Measurements from ENCODE around the gene AKIRIN1.
"Not testable (repeated sequence)": the region's sequence is repeated elsewhere in the genome, so short reads cannot be mapped to it uniquely, and the experiment has no call there.

The AKIRIN1 gene, protein sequence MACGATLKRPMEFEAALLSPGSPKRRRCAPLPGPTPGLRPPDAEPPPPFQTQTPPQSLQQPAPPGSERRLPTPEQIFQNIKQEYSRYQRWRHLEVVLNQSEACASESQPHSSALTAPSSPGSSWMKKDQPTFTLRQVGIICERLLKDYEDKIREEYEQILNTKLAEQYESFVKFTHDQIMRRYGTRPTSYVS

DNA sequence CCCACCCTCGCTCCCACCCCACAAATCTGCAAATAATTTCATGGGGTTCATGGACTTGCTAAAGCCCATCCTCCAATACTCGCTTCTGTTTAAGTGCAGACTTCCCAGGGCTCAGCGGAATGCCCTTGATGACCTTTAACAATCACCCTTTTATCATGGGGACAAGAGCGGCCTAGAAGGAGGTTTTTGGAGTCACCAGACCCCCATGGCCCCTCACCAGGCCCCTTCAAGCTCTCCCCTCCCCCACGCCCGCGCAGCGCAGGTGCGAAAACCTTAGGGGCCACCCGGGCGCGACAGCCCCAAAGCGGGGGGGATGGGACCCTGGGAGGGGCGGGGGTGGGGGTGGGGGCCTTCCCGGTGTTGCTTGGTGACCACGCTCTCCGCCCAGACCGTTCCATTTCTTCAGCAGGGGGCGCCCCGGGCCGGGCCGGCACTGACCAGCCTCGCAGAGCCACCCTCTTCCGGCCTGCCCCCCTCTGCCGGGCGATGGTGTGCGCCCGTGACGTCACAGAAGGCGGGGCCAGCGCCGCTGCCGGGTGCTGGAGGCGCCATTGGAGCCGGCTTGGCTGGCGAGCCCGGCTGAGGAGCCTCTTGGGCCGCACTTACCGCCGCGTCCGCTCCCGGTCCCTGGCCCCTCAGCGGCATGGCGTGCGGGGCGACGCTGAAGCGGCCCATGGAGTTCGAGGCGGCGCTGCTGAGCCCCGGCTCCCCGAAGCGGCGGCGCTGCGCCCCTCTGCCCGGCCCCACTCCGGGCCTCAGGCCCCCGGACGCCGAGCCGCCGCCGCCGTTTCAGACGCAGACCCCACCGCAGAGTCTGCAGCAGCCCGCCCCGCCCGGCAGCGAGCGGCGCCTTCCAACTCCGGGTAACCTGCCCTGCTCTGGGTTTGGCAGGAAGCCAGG is at the start of gene AKIRIN1:
Gene AKIRIN1, plus strand, starts transcription at position 539 of the 900 bp plus-strand sequence. Its CDS starts 105 bp downstream, at position 644.
- DNase-seq (ENCODE audit: low read depth), result peak; percentile 96

GRCh38 chr1:38941527-38942019 is 49.5 kb upstream of the AKIRIN1 start, which contains the start of gene RHBDL2:
Gene RHBDL2, minus strand, starts transcription at chr1:38941830. Its CDS starts 22,618 bp downstream, at chr1:38919212.
- no peak for DNase-seq (ENCODE audit: low read depth)

DNA sequence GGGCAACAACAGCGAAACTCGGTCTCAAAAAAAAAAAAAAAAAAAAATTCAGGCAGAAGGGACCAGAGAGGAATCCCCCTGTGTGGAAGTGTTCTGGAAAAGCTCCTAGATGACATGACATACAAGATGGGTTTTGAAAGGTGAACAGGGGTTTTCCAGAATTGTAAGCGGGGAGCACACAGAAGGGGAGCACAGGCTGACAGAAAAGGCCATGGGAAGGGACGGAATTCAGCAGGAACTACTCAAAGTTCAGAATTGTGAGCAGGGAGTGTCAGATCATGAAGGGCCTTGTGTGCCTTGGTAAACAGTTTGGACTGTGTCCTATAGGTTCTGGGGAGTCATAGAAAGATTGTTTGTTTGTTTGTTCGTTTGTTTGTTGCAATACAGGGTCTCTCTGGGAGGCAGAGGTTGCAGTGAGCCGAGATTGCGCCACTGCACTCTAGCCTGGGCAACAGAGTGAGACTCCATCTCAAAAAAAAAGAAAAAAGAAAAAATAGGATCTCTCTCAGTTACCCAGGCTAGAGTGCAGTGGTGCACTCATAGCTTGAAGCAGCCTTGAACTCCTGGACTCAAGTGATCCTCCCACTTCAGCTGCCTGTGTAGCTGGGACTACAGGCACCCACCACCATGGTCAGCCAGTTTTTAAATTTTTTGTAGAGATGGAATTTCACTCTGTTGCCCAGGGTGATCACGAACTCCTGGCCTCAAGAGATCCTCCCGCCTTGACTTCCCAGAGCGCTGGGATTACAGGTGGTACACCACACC is 48.2 kb upstream of the AKIRIN1 start:
- DNase-seq (ENCODE audit: low read depth), result no peak

DNA sequence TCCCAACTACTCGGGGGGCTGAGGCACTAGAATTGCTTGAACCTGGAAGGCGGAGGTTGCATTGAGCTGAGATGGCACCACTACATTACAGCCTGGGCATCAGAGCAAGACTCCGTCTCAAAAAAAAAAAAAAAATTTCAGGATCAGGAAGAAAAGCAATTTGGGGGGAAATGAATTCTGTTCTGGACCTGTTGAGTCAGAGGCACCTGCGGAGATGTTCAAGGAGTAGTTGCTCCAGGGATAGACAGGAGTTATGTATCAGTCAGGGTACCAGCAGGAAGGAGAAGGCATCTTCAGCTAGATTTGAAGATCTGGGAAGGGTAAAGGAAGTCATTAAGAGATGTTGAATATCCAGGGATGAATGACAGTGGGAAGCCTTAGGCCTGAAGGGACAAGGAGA is 46.5 kb upstream of the AKIRIN1 start:
- DNase-seq (ENCODE audit: low read depth), result no peak

DNA sequence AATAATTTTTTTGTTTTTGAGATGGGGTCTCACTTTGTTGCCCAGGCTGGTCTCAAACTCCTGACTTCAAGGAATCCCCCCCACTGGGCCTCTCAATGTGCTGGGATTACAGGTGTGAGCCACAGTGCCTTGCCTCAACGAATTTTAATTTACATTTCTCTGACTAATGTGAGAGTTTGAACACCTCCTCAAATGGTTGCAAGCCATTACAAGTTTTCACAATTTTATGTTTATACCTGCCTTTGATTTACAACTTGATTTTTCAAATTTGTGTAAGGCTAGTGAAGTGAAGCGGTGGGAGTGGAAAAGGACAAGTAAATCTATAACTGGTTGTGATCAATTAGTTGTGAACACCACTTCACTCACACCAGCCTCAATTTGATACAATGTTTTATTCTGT is 40.5 kb upstream of the AKIRIN1 start:
- DNase-seq (ENCODE audit: low read depth), result no peak

DNA sequence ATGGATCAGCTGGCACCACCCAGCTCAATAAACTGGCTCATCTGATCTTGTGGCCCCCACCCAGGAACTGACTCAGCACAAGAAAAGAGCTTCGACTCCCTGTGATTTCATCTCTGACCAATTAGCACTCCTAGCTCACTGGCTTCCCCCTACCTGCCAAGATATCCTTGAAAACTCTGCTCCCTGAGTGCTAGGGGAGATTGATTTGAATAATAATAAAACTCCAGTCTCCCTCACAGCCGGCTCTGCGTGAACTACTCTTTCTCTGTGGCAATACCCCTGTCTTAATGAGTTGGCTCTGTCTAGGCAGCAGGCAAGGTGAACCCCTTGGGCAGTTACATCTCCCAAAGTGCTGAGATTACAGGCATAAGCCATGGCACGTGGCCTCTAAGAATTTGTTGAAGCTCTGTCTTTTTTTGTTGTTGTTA is 37.6 kb upstream of the AKIRIN1 start:
- DNase-seq (ENCODE audit: low read depth), result no peak

GRCh38 chr1:38958967-38959366 is 32.1 kb upstream of the AKIRIN1 start:
- DNase-seq (ENCODE audit: low read depth), result no peak

GRCh38 chr1:38962113-38962512 is 29.0 kb upstream of the AKIRIN1 start:
- DNase-seq (ENCODE audit: low read depth), result no peak

DNA sequence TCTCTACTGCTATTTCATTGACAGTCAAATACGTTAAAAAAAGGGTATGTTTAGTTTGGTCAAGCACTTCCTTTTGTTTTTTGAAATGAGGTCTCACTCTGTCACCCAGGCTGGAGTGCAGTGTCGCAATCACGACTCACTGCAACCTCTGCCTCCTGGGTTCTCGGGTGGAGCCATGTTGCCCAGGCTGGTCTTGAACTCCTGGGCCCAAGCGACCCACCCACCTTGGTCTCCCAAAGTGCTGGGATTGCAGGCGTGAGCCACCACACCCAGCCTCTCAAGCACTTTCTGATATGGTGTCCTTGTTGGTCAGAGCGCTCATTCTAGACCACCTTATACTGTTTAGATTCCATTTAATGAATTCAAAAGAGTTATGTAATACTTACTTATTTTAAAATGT is 28.5 kb upstream of the AKIRIN1 start:
- DNase-seq (ENCODE audit: low read depth), result no peak

- no peak for DNase-seq (ENCODE audit: low read depth)
These were observed 26.9 kb upstream of the AKIRIN1 start for GRCh38 chr1:38964140-38964548.

DNA sequence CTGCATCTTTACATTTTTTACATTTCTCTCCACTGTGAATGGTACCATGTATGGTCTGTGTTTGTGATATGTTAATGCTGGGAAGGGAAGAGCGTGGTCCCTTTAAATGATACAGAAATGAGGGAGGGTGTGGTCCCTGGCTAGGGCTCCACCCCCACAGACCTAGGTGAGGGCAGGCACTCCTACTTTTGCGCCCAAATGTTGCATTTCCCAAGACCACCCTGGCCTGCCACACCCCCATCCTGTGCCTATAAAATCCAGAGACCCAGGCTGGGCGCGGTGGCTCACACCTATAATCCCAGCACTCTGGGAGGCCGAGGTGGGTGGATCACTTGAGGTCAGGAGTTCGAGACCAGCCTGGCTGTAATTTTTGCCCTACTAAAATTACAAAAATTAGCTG is 17.9 kb upstream of the AKIRIN1 start:
- DNase-seq (ENCODE audit: low read depth), result not testable (repeated sequence)

- no peak for DNase-seq (ENCODE audit: low read depth)
These were observed 17.2 kb upstream of the AKIRIN1 start for GRCh38 chr1:38973659-38974437.

DNA sequence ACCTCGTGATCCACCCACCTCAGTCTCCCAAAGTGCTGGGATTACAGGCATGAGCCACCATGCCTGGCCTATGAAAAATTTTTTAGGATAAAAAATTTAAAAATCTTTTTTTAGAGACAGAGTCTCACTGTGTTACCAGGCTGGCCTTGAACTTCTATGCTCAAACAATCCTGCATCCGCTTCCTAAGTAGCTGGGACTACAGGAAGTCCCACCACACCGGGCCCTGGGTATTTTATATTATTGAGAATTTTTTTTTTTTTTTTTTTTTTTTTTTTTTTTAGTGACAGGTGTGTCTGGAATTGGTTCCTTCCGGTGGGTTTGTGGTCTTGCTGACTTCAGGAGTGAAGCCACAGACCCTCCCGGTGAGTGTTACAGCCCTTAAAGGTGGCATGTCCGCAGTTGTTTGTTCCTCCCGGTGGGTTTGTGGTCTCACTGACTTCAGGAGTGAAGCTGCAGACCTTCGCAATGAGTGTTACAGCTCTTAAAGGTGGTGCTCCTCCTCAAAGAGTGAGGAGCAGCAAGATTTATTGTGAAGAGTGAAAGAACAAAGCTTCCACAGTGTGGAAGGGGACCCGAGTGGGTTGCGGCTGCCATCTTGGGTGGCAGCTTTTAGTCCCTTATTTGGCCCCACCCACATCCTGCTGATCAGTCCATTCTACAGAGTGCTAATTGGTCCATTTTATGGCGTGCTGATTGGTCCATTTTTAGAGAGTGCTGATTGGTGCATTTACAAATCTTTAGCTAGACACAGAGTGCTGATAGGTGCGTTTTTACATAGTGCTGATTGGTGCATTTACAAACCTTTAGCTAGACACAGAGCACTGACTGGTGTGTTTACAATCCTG is 13.5 kb upstream of the AKIRIN1 start:
- DNase-seq (ENCODE audit: low read depth), result peak; percentile 40

GRCh38 chr1:38978245-38978542 is 12.9 kb upstream of the AKIRIN1 start:
- DNase-seq (ENCODE audit: low read depth), result not testable (repeated sequence)

DNA sequence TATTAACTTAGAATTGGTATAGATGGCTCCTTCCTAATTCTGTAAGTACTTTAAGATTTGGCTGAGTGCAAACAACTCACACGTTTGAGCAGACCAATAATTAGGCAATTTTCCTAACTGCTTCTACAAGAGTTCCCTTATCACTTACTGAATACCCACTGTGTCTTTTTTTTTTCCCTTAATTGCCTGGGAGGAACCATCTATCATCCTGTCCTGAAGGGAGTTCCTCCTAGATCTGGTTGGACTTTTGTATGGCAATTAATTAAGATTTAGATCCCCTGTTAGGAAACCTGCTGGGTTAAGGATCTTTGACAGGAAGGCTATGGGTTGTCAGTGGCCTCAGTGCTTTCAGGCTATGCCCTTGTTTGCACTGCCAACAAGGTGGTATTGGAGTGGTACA is 11.7 kb upstream of the AKIRIN1 start:
- not testable (repeated sequence) for DNase-seq (ENCODE audit: low read depth)

- DNase-seq (ENCODE audit: low read depth), result no peak
These were observed 1.1 kb upstream of the AKIRIN1 start for GRCh38 chr1:38989979-38990378.

DNA sequence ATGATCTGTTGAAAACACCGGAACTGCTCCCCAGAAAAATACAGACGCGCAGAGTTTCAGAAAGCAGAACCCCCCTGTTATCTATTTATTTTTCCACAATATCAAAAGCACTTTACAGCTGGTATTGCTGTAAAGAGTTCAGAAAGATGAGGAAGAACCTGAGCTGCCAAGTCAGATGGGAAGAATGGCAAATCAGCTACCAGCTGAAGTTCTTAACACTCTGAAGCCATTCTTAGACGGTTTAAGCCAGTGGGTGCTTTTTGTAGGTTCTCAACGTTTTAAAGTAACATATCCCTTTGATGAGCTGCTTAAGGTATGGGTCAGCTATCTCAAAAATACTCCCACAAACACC is 714 bp upstream of the AKIRIN1 start:
- DNase-seq (ENCODE audit: low read depth), result no peak

DNA sequence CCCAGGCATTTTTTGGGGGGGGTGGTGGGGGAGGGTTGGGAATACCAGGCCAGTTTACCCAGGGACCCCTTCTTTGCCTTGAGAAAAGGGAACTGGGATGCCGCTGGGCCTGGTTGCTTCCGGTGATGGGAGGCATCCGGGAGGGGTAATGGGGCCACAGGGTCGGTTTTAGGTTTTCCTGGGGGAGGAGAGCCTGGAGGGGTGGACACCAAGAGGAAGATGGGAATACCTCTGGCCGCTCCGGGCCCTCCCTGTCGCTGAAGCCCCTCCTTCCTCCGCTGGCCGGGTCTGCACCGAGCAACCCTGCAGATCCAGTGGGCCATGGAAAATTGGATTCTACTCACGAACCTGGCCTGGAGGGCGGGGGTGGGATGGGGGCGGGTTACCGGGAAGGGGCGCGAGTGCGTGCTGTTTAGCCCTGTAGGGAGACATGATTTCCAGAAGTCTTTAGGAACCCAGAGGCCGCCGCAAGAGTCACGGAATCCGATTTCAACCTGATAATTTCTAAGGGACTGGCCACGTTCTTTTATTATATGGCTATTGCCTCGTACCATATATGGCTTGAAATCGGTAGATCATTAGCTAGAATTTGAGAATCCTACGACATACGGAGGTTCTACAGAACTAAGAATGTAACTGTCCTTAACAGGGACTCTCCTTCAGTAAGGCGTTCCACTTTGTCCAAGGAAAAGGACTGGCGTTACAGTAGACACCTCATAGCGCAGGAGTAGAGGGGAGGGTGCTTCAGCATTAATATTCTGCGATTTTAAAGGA is 749 bp downstream of the AKIRIN1 start:
- DNase-seq (ENCODE audit: low read depth), result no peak

DNA sequence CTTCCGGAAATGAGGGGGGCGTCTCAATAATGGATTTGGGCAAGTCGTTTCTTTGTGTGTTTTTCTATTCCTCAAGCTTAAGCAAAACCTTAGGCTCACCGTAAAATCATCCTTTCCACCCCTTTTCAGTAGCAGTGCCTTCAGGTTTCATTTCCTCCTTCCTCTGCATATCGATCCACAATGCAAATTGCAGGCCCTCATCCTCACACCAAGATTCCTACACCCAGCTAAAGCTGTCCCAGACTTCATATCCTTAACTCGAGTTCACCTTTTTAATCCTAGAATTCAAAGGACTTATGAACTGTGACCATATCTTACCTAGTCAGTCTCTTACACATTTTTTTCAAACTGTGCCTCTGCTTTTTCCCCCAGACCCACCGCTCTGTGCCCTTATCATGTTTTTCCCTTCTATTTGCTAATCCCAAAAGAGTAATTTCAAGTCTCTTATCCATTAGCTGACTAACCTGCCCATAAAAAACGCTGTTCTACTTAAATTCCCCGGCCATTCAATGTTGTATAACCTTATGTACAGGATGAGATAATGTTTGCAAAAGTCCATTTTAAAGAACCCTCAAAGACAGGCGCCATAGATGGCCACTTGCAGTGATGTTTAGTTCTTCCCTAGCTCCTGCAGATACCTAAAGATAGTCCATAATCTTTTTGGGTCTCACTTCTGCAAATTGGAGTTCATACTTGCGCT is 1.5 kb downstream of the AKIRIN1 start:
- no peak for DNase-seq (ENCODE audit: low read depth)

DNA sequence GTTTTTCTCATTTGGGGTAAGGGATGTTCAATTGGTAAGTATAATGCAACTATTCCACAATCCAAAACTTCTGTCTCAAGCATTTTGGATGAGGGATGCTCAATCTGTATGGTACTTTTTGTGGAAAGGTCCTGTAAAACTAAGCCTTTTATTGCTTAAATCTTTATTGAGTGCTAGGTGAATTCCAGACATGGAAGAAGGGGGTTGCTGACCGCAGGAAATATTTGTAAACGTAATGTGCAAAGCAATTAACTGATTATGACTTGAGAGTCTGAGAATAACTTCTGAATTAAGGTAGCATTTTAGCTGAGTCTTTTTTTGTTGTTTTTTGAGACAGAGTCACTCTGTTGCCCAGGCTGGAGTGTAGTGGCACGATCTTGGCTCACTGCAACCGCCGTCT is 3.1 kb downstream of the AKIRIN1 start:
- DNase-seq (ENCODE audit: low read depth), result no peak

Data from activated gamma-delta T cell treated with anti-CD3 and anti-CD28 coated beads, Interleukin-2, amount 50 U/mL, for 16 hours (primary cell).